Right lobe of liver (tissue), 4 donors: ENCODE measurements around the gene ZC2HC1C.

Experiments
- POLR2A ChIP-seq: fragments of 450-650 bp; IDR thresholded peaks from one replicate; pipeline ENCODE4 v1.6.1; 2017; ENCODE audit warnings: antibody characterized with exemption, mild to moderate bottlenecking
- TF ChIP-seq, protein P1 (sequence below), 4 donors: fragments of 200-600 bp in 3 of 4; fragments of 450-650 bp in 1 of 4; IDR thresholded peaks; one replicate each; pipeline versions ENCODE4 v1.5.1 to v1.8.0; 2016 to 2022; ENCODE audit warnings: antibody characterized with exemption in 4 of 4, mild to moderate bottlenecking in 2 of 4
- donor health status: DM: no; HTN: no; CAD: no.
- donor health status: DM: no; HTN: no; CAD: no.
- donor health status: DM: no; HTN: yes; CAD: no.

GRCh38 chr14:75049136-75049535 is 20.3 kb upstream of the ZC2HC1C start:
- TF ChIP-seq, protein P1, sequence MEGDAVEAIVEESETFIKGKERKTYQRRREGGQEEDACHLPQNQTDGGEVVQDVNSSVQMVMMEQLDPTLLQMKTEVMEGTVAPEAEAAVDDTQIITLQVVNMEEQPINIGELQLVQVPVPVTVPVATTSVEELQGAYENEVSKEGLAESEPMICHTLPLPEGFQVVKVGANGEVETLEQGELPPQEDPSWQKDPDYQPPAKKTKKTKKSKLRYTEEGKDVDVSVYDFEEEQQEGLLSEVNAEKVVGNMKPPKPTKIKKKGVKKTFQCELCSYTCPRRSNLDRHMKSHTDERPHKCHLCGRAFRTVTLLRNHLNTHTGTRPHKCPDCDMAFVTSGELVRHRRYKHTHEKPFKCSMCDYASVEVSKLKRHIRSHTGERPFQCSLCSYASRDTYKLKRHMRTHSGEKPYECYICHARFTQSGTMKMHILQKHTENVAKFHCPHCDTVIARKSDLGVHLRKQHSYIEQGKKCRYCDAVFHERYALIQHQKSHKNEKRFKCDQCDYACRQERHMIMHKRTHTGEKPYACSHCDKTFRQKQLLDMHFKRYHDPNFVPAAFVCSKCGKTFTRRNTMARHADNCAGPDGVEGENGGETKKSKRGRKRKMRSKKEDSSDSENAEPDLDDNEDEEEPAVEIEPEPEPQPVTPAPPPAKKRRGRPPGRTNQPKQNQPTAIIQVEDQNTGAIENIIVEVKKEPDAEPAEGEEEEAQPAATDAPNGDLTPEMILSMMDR (IDR thresholded peaks at IDR 0.05), result no peak
- no peak for TF ChIP-seq POLR2A
